GM23248 (cell line): ENCODE measurements around the gene MYRIP. TPM values are rescaled to one million over a fixed set of nuclear protein-coding genes. Genes with fewer than 3 reads are reported as not detected.
"Not testable (repeated sequence)": the region's sequence is repeated elsewhere in the genome, so short reads cannot be mapped to it uniquely, and the experiment has no call there.

Experiments
- DNase-seq: peaks from one replicate; pipeline ENCODE4 v3.0.0-alpha.2; 2015
- H2AFZ ChIP-seq: fragments of 200-600 bp; sonication (generic); 2 replicates; pipeline ENCODE4 v1.6.1; 2016; ENCODE audit warnings: antibody characterized with exemption
- H3F3A ChIP-seq: fragments of 200-600 bp; sonication (generic); 2 replicates; pipeline ENCODE4 v1.6.1; 2016; ENCODE audit warnings: mild to moderate bottlenecking, antibody characterized with exemption, mixed run types; ENCODE audit not compliant: insufficient read depth
- H3K27ac ChIP-seq: fragments of 200-600 bp; sonication (generic); 2 replicates; pipeline ENCODE4 v1.5.1; 2016; ENCODE audit warnings: mild to moderate bottlenecking
- H3K27me3 ChIP-seq: fragments of 200-600 bp; sonication (generic); replicated peaks from 2 replicates; pipeline ENCODE4 v1.6.1; 2016; ENCODE audit warnings: mild to moderate bottlenecking; ENCODE audit not compliant: insufficient read depth
- H3K36me3 ChIP-seq: fragments of 200-600 bp; sonication (generic); 2 replicates; pipeline ENCODE4 v1.6.1; 2016; ENCODE audit warnings: low read depth, mild to moderate bottlenecking
- H3K4me1 ChIP-seq: fragments of 200-600 bp; sonication (generic); 2 replicates; pipeline ENCODE4 v1.6.1; 2016; ENCODE audit warnings: mild to moderate bottlenecking; ENCODE audit not compliant: insufficient read depth
- H3K4me2 ChIP-seq: fragments of 200-600 bp; sonication (generic); one replicate; pipeline ENCODE4 v1.6.1; 2016; ENCODE audit warnings: mild to moderate bottlenecking; ENCODE audit not compliant: unreplicated experiment
- H3K4me3 ChIP-seq: fragments of 200-600 bp; sonication (generic); 2 replicates; pipeline ENCODE4 v1.5.1; 2016; ENCODE audit warnings: mild to moderate bottlenecking
- H3K79me2 ChIP-seq: fragments of 200-600 bp; sonication (generic); 2 replicates; pipeline ENCODE4 v1.6.1; 2016; ENCODE audit warnings: mild to moderate bottlenecking; ENCODE audit not compliant: insufficient read depth
- H3K9ac ChIP-seq: fragments of 200-600 bp; sonication (generic); 2 replicates; pipeline ENCODE4 v1.6.1; 2016; ENCODE audit warnings: mild to moderate bottlenecking
- H3K9me2 ChIP-seq: fragments of 200-600 bp; sonication (generic); 2 replicates; pipeline ENCODE4 v1.6.1; 2016; ENCODE audit warnings: mixed run types, mild to moderate bottlenecking, moderate library complexity; ENCODE audit not compliant: insufficient read depth
- H3K9me3 ChIP-seq: fragments of 200-600 bp; sonication (generic); one replicate; pipeline ENCODE4 v1.6.1; 2017; ENCODE audit warnings: low read depth
- H4K20me1 ChIP-seq: fragments of 200-600 bp; sonication (generic); 2 replicates; pipeline ENCODE4 v1.6.0; 2016; ENCODE audit not compliant: insufficient read depth
- EZH2 ChIP-seq: fragments of 200-600 bp; sonication (generic); IDR thresholded peaks from 2 replicates; pipeline ENCODE4 v1.6.1; 2018; ENCODE audit warnings: antibody characterized with exemption, mild to moderate bottlenecking; ENCODE audit not compliant: insufficient read depth, poor library complexity, severe bottlenecking
- EZH2phosphoT487 ChIP-seq: fragments of 200-600 bp; sonication (generic); IDR thresholded peaks from 2 replicates; pipeline ENCODE4 v1.6.1; 2018; ENCODE audit warnings: antibody characterized with exemption, moderate library complexity, mild to moderate bottlenecking, low read depth; ENCODE audit not compliant: insufficient read depth
- WGBS, 2 experiments: methylation state at CpG; one replicate each; pipeline ENCODE4 v1.1.6; 2015 to 2017; ENCODE audit warnings: low lambda C conversion rate in 2 of 2, low coverage in 1 of 2; ENCODE audit errors: missing lambda C conversion rate in 2 of 2; 5-methylcytosine and 5-hydroxymethylcytosine counted together
- in situ Hi-C: fragments of 300-500 bp; cut with MboI; formaldehyde crosslinking; loops from 2 replicates; pipeline ENCODE4 v1.15.0; 2020
- polyA plus RNA-seq: library from polyadenylated mRNA; unstranded; fragments of >200 nt; fragmentation: Nextera tagmentation; extraction: Ambion mirVana; gene quantifications from 2 replicates; pipeline ENCODE4 v1.2.1, GENCODE V29; 2016
- total RNA-seq: library from RNA; depleted of rRNA; stranded (reverse); fragments of >200 nt; shearing (Covaris generic); gene quantifications from 2 replicates; pipeline ENCODE4 v1.2.3, GENCODE V29; 2014

Gene MYRIP
- total and polyA plus RNA-seq, 2 experiments from 2014 or later, result 0.11 to 0.32 TPM

GRCh38 chr3:40020689-40021088, 211.3 kb downstream of the MYRIP start:
- H4K20me1 ChIP-seq, result no peaks in the 10 kb centered on the region
- in situ Hi-C loops, result no loop called here
- H3K4me2 ChIP-seq, result no peak overlapping the region
- TF ChIP-seq EZH2phosphoT487 (no peak), EZH2 (no peak)
- no peaks in the 10 kb centered on the region for H3K79me2 ChIP-seq
- 33 to 38% methylated on average over 2 of the region's 2 CpGs for WGBS, 2 experiments
- no peak overlapping the region for H2AFZ ChIP-seq
- H3K4me1 ChIP-seq, result no peaks in the 10 kb centered on the region
- no peaks in the 10 kb centered on the region for H3F3A ChIP-seq
- no peak for DNase-seq
- H3K9me2 ChIP-seq, result 0 out of 2 replicates have a peak, but pooled peaks cover 3% of the 10 kb centered on the region
- H3K27me3 ChIP-seq, result peaks cover 45% of the 10 kb centered on the region; the same call in 1 of the 2 replicates
- no peak overlapping the region for H3K9ac ChIP-seq
- H3K36me3 ChIP-seq, result no peaks in the 10 kb centered on the region
- no peak overlapping the region for H3K27ac ChIP-seq
- no peak overlapping the region for H3K4me3 ChIP-seq
- H3K9me3 ChIP-seq, result no peaks in the 10 kb centered on the region

- Histone ChIP-seq H3K36me3 (no peaks in the 10 kb centered on the region), H3K27ac (no peak overlapping the region), H4K20me1 (no peaks in the 10 kb centered on the region), H3K4me1 (no peaks in the 10 kb centered on the region), H3K4me3 (no peak overlapping the region), H3K9me2 (0 out of 2 replicates have a peak, but pooled peaks cover 3% of the 10 kb centered on the region), H3K9ac (no peak overlapping the region), H3K9me3 (no peaks in the 10 kb centered on the region), H3K4me2 (no peak overlapping the region), H3K79me2 (no peaks in the 10 kb centered on the region), H3K27me3 (peaks cover 45% of the 10 kb centered on the region; the same call in 1 of the 2 replicates), H2AFZ (no peak overlapping the region), H3F3A (no peaks in the 10 kb centered on the region)
- in situ Hi-C loops, result no loop called here
- no peak for TF ChIP-seq EZH2phosphoT487
- no peak for TF ChIP-seq EZH2
- no peak for DNase-seq
- WGBS, 2 experiments, result 43 to 48% methylated on average over 1 of the region's 1 CpG
Measured at GRCh38 chr3:40021338-40021737, 211.9 kb downstream of the MYRIP start.

GRCh38 chr3:40022297-40022827, 213.0 kb downstream of the MYRIP start:
- Histone ChIP-seq H3K27me3 (peaks cover 50% of the 10 kb centered on the region; the same call in 1 of the 2 replicates), H3K9ac (no peak overlapping the region), H3K4me1 (no peaks in the 10 kb centered on the region), H3K79me2 (no peaks in the 10 kb centered on the region), H2AFZ (no peak overlapping the region), H3K9me2 (0 out of 2 replicates have a peak, but pooled peaks cover 3% of the 10 kb centered on the region), H3K27ac (no peak overlapping the region), H4K20me1 (no peaks in the 10 kb centered on the region), H3K36me3 (no peaks in the 10 kb centered on the region), H3K4me2 (no peak overlapping the region), H3K4me3 (no peak overlapping the region), H3F3A (no peaks in the 10 kb centered on the region), H3K9me3 (no peaks in the 10 kb centered on the region)
- DNase-seq, result no peak
- 19 to 25% methylated on average over 4 of the region's 4 CpGs for WGBS, 2 experiments
- in situ Hi-C loops, result no loop called here
- no peak for TF ChIP-seq EZH2
- TF ChIP-seq EZH2phosphoT487, result no peak

- H2AFZ ChIP-seq, result no peak overlapping the region
- 0 out of 2 replicates have a peak, but pooled peaks cover 3% of the 10 kb centered on the region for H3K9me2 ChIP-seq
- in situ Hi-C loops, result no loop called here
- DNase-seq, result no peak
- TF ChIP-seq EZH2phosphoT487, result no peak
- no peak for TF ChIP-seq EZH2
- no peaks in the 10 kb centered on the region for H3F3A ChIP-seq
- H3K4me3 ChIP-seq, result no peak overlapping the region
- H3K9me3 ChIP-seq, result no peaks in the 10 kb centered on the region
- no peaks in the 10 kb centered on the region for H3K4me1 ChIP-seq
- H3K27me3 ChIP-seq, result peaks cover 53% of the 10 kb centered on the region
- no peaks in the 10 kb centered on the region for H3K79me2 ChIP-seq
- H3K36me3 ChIP-seq, result no peaks in the 10 kb centered on the region
- H3K27ac ChIP-seq, result no peak overlapping the region
- WGBS, 2 experiments, result 30 to 42% methylated on average over 2 of the region's 2 CpGs
- H4K20me1 ChIP-seq, result no peaks in the 10 kb centered on the region
- H3K9ac ChIP-seq, result no peak overlapping the region
- H3K4me2 ChIP-seq, result no peak overlapping the region
Measured at GRCh38 chr3:40024526-40024925, 215.1 kb downstream of the MYRIP start.

- H3K4me3 ChIP-seq, H3K27ac ChIP-seq, H3K9me3 ChIP-seq, H3K4me2 ChIP-seq, H3K36me3 ChIP-seq, in situ Hi-C loops, H3F3A ChIP-seq, H4K20me1 ChIP-seq, H3K79me2 ChIP-seq, H3K9ac ChIP-seq, DNase-seq, H3K9me2 ChIP-seq, H3K4me1 ChIP-seq, H2AFZ ChIP-seq: not testable (repeated sequence)
- H3K27me3 ChIP-seq, result peaks cover 63% of the 10 kb centered on the region
- WGBS, 2 experiments, result 71 to 72% methylated on average over 9 of the region's 9 CpGs
Measured at GRCh38 chr3:40025892-40026291, 216.5 kb downstream of the MYRIP start.
